NOMO-1 treated with dmso at 0.1 percent for 144 hours (cell line): ENCODE data around the gene ZNF609.

Source experiments
- DNase-seq: peaks from one replicate; lab custom pipeline; 2025; ENCODE audit not compliant: unreplicated experiment; lab: John Stamatoyannopoulos, UW

Gene ZNF609

DNA sequence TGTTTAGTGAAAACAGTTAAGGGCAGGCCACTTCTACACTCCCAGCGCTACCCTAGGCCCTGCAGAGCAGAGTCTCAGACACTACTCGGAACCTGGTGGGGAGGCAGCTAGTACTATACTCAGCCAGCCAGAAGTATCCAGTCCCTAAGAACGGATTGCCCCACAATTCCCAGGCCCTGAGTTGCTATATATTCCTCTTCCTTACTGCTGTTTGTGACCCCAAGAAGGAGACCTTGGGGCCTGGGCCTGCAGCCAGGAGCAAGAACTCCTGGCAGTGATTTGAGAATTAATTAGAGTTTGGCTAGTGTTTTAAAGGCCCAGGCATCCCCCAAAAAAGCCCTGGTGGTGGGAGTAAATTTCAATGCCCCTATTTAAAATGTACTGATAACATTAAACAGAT is 227.3 kb downstream of the ZNF609 start:
- no peak for DNase-seq

DNA sequence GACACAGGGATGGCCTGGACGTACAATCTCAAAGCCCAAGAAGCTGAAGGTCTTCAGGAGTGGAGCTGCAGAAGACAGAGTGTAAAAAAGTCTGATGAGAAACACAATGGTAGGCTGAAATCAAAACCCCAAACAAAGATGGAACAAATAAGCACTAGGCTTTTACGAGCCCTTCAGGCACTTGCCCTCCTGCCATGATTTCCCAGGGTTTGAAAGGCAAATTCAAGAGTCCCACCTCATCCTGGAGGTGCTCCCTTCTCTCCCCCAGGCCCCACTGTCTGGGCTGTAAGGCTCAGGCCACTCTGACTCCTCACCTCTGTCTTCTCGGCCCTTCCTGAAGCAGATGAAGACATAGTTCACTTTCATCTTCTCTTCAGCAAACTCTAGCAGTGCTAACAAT is 228.4 kb downstream of the ZNF609 start:
- no peak for DNase-seq

DNA sequence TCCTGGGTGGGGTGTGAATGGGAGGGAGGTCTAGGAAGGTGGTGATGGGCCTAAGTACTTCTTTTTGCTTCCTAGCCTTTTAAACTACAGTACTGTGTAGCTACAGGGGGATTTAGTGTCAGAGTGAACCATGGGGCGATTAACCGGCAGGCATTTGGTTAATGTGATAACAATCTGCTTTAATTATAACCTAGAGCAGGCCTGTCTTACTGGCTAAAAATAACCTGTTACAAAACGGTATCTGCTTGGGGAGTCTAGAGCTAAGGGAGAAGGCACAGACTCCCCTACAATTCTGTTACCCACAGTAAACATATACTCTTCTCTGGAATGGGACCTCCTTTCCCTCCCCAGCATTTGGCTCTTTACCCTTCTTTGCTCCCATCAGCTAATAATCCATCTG is 229.6 kb downstream of the ZNF609 start:
- DNase-seq, result no peak

DNA sequence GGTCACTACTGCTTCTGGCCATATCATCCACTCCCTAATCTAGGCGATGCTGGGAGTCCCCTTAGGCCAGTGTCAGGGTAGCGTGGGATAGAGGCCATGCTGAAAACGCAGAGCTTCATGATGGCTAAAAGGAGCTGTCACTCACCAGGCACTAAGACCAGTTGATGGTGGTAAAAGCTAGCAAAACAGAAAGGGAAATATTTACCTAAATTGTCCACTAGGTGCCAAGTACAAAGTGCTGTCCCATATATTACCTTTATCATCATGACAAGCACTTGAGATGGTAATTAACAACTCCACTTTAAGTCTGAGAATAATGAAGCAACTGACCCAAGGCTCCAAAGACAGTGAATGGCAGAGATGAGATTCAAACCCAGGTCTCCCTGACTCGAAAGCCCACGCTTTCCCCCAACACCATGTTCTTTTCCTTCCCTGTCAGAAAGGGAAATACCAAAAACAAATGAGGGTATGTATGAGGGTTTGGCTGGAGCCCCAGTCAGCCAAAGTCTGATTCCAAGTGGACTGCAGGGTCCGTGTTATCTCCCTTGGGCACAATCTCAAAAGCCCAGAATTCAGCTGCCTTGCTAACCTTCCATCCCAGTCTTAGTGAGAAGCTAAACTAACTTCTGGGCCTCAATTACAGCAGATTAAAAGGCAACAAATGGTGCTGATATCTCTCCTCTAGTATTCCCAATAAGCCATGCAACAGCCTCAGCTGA is 230.4 kb downstream of the ZNF609 start:
- no peak for DNase-seq

DNA sequence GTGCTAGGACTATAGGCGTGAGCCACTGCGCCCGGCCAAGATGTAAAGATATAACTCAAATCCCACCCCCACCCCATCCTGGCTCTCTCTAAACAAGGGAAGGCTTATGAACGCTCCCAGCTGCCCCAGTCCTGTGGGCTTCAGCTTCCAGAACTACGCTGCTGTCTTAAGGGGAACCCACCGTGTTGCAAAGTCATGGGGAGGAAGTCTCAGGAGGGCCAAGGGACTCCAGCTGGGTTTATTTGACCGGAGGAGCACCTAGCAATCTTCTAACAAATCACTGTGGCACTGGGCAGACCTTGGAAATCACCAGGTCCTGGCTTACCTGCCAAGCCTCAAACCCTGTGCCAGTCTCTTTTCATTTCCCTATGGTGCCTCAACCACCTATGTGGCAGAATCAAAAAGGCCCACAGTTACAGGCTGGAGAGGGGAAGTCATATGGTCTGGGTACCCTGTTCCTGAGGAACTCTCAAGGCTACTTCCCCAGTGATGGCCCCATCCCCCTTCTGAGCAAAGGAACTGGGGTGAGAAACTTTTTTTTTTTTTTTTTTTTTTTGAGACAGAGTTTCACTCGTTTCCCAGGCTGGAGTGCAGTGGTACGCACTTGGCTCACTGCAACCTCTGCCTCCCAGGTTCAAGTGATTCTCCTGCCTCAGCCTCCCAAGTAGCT is 231.7 kb downstream of the ZNF609 start:
- peak; percentile 22 for DNase-seq

DNA sequence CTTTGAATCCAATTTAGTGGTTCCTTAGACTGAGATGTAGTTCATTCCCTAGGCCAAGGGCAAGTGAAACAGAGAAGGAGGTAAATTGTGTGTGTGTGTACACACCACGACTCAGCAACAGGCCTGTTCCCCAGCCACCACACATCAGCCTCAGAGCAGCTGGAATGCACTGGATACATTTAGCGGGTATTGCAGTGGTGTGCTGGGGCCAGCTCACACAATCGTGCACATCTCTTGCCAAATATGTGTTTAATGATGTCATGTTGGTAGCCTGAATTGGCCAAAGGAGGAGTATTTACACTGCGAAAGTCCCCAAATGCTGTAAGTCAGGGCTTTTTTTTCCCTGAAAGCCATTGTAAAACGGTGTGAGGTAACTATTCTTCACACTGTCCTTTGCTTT is 232.8 kb downstream of the ZNF609 start:
- DNase-seq, result peak; percentile 9

DNA sequence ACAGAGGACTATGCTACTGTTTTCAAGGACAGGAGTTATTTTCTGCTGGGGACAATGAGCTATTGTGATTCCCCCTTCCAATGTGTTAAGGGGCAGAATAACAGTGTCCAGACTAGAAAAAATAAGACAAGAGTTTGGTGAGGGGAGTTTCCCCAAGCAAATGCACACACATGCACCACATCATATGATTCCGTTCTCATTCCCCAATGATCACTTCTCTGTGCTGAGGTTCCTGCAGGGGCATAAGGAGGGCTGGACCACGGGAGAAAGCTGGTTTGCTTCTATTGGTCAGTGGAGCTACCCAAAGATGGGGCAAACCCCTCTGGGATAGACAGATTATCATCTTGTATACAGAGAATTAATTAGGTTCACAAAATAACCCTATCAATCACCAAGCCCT is 234.4 kb downstream of the ZNF609 start:
- DNase-seq, result no peak

DNA sequence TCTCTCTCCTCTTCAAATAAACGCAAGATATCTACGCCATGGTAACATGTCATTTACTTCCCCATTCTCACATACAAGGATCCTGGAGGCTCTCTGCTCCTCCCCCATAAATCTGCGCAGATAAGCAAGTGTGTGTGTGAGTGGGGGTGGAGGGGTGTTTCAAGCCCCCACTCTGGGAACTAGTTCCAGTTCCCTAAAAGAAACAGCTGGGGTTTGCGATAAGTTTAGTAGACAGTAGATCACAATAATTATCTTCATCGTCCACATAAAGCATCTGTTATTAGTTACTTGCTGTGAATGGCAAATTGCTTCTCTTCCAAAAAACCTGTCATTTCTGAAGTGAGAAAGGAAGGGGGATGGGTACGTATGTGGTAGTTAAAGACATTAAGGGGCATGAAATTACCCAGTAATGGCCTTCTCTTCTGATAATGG is 235.2 kb downstream of the ZNF609 start:
- peak; percentile 73 for DNase-seq

DNA sequence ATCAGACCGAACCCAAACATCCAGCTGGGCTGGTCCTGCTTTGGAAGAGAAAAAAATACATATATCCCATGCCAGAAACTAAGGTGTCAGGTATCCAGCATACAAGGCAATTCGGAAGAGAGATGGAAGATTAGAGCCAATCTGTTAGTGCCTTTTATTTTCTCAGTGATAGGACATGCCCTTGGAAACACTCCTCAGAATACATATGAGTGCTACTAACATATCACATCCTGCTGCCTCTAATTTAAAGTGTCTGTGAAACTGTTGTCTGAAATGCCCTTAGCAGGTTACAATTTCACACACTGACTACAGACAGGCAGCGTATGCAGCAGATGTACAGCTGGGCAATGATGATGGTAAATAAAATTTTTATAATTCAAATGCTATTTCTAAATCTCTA is 236.1 kb downstream of the ZNF609 start:
- DNase-seq, result no peak

DNA sequence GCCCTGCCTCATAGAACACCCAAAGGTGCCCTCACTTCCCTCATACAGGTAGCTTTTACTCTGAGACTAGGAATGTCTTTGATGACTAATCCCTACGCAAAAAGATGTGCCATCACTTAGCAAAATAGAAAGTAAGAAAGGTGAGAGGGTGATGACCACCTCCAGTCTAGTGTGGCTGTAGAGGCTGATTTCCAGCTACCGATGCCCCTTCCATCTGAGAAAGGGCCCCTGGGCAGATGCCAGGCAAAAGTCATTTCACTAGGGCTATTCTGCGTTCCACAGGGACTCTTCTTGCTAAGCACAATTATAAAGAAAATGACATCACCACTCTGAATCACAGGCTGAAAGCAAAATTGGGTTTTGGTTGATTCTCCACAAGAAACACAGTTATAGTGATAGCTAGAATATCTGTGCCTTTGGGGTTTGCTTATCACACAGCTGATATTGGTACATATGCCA is 237.6 kb downstream of the ZNF609 start:
- DNase-seq, result no peak

DNA sequence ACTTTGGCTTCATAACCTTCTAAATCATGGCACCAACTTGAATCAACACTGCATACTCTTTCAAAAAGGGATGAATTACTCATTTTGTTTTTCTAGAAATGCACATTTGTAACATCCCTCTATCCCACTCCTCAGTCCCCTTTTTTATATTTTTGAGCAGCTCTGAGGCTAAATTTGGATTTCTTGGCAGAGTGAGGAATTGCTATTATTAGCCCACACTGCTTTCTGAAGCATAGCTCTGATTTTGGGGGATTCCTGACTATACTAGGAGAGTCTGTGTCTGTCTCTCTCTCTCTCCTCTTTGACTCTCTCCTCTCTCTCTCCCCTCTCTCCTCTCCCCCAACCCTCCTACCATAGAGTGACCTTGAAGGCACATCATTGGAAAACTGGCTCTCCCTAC is 238.4 kb downstream of the ZNF609 start:
- DNase-seq, result no peak

DNA sequence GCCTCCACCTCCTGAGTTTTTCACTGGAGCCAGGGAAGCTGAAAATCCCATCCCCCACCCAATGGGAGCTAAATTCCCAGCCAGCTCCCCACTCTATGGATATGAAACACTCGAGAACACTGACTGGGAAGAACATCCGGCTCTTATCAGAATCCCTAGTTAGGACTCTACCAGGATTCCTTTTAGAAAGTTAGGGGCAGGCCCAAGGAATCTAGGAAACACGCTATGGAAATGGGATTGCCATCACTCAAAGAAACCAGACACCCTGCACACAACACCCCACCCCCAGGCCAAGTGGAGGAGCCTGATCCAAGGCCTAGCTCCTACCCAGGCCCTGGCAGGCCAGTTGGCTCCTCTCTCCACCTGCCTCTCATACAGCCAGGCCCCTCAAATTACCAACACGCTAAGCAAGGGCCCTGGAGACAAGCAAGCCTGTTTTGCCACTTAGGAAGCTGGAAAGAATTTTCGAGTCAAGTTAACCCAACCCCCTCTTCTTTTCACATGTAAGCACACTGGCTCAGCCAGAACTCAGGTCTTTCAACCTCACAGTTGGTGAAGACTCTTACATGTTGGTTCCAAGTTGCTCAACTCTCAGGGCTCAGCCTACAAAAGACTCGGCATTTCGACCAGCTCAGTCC is 239.5 kb downstream of the ZNF609 start:
- no peak for DNase-seq

DNA sequence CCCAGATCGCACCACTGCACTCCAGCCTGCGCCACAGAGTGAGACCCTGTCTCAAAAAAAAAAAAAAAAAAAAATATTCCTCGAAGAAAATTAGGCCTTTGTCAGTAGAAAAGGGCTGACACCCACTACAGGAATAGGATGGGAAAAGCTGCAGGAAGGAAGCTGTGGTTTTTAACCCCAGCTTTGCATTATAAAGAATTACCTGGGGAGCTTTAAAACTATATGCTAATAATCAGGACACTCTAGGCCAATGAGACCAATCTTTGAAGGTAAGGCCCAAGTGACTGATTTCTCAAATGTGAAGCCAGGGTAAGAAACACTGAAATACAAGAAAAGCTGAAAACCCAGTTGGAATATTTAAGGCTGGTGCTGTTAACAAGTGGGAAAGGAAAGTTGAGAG is 240.7 kb downstream of the ZNF609 start:
- DNase-seq, result no peak

DNA sequence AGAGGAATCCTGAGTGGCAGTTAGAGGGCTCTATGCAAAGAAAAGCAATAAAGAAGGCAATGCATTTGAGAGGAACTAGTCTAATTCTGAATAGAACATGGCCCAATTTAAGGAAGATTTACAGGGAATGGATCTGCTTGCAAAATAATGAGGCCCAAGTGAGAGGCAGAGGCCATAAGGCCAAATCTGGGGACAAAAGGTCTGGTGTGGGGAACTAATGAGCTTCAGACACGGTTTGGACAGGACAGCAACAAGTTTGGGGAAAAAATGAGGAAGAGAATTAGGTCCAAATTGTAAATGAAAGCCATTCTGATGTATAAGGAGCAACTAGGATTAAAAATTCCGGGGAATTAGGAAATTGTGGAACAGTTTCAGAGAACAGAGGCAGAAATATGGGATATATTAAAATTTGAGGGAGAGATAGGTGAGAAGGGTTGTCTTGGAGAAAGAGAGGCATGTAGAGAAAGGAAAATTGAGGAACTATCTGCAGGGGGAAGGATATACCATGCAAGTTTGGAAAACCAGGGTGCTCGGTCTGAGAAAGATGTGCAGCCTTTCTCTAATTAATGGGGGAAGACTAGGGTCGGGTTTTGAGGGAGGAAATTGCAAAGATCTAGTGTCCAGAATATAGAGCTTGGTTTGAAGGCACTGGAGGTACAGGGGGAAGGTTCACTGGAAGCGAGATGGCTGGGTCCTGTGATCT is 241.3 kb downstream of the ZNF609 start:
- no peak for DNase-seq

DNA sequence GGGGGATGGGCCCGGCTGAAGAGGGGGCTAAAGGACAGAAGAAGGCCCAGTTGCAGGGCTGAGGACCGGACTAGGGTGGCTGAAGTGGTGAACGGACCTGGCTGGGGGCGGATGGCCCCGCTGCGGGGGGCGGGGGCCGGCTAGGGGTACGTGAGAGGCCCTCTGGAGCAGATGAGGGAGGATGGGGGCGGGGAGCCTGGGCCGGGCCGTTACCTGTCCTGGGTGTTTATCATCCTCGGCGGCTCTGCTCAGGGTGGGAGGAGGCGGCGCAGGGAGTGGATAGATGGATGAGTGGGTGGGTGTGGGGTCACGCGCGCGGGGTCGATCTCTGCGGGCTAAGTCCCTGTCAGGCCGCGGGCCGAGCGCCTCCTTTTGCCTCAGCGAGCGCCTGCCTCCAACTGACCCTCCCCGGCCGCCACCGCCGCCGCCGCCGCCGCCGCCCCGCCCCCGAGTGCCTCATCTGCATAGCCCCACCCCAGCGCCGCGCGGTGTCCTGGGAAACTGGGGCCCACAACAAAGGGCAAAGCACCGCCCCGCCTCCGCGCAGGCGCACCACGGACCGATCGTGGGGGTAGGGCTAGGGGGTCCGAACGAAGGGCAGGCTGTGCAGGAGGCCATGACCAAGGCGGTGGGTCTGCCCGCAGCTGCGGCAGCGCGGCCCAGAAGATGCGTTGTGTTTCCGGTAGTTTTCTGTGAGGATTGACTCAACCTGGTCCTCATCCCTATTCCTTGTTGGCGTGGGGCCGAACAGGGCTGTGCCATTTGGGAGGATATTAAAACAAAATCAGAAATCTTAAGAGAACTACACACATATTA is 242.6 kb downstream of the ZNF609 start:
- DNase-seq, result peak; percentile 72

DNA sequence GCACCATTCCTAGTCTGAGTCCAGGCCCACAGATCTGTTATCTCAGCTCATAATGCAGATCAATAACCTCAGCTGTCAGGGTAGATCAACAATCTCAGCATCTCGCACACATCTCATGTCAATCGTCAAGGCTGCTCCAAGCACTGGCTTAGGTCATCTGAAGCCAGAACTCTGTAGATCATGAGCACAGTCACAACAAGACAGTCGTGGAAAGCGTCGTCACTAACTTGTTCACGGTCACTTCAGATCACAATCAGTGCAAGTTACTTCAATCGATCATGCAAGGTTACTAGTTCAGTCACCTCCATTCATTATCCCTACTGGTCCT is 243.2 kb downstream of the ZNF609 start:
- DNase-seq, result no peak

DNA sequence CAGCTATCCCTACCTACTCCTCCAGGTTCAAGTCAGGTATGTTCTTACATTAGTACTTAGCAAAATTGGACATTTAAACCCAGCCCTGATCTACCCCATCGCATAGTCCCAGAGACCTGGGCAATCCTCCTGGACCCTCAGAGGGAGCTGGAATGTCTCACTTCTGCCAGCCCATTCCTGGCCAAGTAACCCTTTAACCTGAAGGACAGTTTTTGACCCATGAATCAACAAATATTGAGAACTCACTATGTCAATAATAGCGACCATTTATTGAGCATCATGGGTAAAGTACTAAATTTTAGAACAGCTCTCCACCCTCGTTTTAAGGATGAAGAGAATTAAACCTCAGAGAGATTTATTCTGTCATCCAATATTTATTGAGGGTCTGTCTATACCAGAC is 244.6 kb downstream of the ZNF609 start:
- no peak for DNase-seq

DNA sequence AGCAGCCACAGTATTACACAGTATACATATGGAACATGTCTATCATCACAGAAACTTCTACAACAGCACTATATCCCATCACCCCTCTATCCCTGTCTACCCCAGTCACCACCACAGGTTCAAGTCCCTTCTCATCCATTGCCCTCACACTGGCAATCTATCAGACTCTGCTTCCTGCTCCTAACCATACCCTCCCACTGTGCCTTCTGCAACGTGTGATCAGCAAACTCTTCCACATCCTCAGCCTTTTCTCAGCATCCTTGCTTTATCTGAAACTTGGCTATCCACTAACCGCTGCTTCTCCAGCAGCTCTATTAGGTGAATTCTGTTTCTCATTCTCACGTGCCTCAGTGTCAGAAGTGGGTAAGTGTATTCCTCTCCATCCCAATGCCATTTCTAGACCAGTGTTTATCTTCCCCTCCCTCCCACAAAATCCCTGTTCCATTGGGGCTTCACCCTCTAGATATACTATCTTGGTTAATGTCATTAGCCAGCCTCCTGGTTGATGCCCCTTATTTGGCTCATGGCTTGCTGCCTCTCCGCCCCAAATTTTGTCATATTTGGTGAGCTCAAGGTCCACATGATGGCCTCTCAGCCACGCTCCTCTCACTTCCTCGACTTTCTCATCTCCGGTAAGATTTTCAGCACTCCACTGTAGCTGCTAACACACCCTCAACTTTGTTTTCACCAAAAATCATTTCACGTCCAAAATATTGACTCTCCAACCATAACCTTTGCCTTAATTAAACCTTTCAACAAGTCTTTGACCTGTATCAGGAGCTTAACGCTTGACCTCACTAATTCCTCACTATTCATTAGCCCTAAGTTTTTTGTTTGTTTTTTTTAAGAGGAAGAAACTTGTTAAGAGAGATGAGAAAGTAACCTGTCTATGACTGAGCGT is 245.9 kb downstream of the ZNF609 start:
- no peak for DNase-seq

DNA sequence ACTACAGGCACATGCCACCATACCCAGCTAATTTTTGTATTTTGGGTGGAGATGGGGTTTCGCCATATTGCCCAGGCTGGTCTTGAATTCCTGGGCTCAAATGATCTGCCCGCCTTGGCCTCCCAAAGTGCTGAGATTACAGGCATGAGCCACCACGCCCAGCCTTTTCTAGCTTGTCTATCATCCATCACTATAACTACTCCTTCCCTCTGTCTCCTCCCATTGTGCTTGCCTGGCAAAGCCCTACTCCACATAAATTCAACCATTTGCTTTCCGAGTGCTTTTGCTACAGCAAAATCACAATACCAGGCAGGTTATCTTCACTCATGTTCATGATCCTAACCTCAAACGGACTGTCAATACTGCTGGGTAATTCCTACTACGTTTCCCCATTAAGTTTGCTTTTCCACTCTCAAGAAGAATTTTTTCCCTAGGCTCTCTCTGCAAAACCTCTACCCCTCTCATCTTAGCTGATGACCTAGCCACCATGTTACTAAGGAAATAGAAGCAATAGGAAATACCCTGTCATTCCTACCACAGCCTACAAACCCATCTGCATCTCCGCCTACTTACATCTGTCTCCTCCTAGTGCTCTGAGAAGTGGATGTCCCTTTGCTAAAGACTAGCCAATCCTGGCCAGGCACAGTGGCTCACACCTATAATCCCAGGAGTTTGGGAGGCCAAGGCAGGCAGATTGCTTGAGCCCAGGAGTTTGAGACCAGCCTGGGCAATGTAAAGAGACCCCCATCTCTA is 250.5 kb downstream of the ZNF609 start:
- no peak for DNase-seq
